Liver (tissue), 9 donors: ENCODE data around the gene IPO9. TPM values are rescaled to one million over a fixed set of nuclear protein-coding genes. Genes with fewer than 3 reads are reported as not detected.

Experiments used
- DNase-seq: peaks from one replicate; pipeline ENCODE4 v3.0.0-alpha.2; 2017; ENCODE audit warnings: low spot score
- H3K27ac ChIP-seq, 2 donors: one replicate each; pipeline ENCODE4 v1.7.0; 2013; ENCODE audit warnings: inconsistent platforms in 2 of 2, low read length in 2 of 2, control low read depth in 1 of 2, low read depth in 1 of 2, mild to moderate bottlenecking in 1 of 2
- H3K27me3 ChIP-seq, 4 donors: one replicate each; pipeline versions ENCODE4 v1.6.1 to v1.7.0; 2013; ENCODE audit warnings: low read length in 3 of 4, inconsistent platforms in 1 of 4, mild to moderate bottlenecking in 1 of 4, moderate library complexity in 1 of 4; ENCODE audit not compliant: control insufficient read depth in 4 of 4, insufficient read depth in 4 of 4
- H3K36me3 ChIP-seq, 4 donors: one replicate each; pipeline versions ENCODE4 v1.6.1 to v1.7.0; 2013; ENCODE audit warnings: low read length in 3 of 4, mild to moderate bottlenecking in 3 of 4, low read depth in 1 of 4, moderate library complexity in 1 of 4; ENCODE audit not compliant: control insufficient read depth in 4 of 4, insufficient read depth in 3 of 4
- H3K4me1 ChIP-seq, 4 donors: one replicate each; pipeline versions ENCODE4 v1.6.1 to v1.7.0; 2013; ENCODE audit warnings: low read length in 3 of 4, mild to moderate bottlenecking in 3 of 4, moderate library complexity in 1 of 4; ENCODE audit not compliant: control insufficient read depth in 4 of 4, insufficient read depth in 4 of 4
- H3K4me3 ChIP-seq, 3 donors: one replicate each; pipeline versions ENCODE4 v1.6.1 to v1.7.0; 2013; ENCODE audit warnings: low read length in 3 of 3, control low read depth in 1 of 3, low read depth in 1 of 3, mild to moderate bottlenecking in 1 of 3
- H3K9ac ChIP-seq, 2 donors: one replicate each; pipeline ENCODE4 v1.7.0; 2013; ENCODE audit warnings: low read length in 2 of 2, mild to moderate bottlenecking in 2 of 2, moderate library complexity in 2 of 2, control low read depth in 1 of 2, low read depth in 1 of 2
- H3K9me3 ChIP-seq, 4 donors: one replicate each; pipeline versions ENCODE4 v1.6.1 to v1.7.0; 2013; ENCODE audit warnings: low read length in 3 of 4; ENCODE audit not compliant: control insufficient read depth in 4 of 4
- EGR1 ChIP-seq, 2 donors: IDR thresholded peaks; 2 replicates each; pipeline ENCODE4 v1.6.1; 2016 to 2018; ENCODE audit warnings: antibody characterized with exemption in 2 of 2, low read depth in 2 of 2
- FOXA2 ChIP-seq: IDR thresholded peaks from 2 replicates; pipeline ENCODE4 v1.6.1; 2016; ENCODE audit warnings: antibody characterized with exemption
- GABPA ChIP-seq, 2 donors: IDR thresholded peaks in 1 of 2; conservative IDR thresholded peaks in 1 of 2; 2 replicates each; pipeline ENCODE4 v1.6.1; 2016; ENCODE audit warnings: antibody characterized with exemption in 2 of 2, mild to moderate bottlenecking in 1 of 2, moderate library complexity in 1 of 2
- HNF4A ChIP-seq, 2 donors: conservative IDR thresholded peaks; 2 replicates each; pipeline ENCODE4 v1.6.1; 2016; ENCODE audit warnings: antibody characterized with exemption in 2 of 2, mild to moderate bottlenecking in 2 of 2
- HNF4G ChIP-seq: IDR thresholded peaks from 2 replicates; pipeline ENCODE4 v1.6.1; 2016; ENCODE audit warnings: antibody characterized with exemption
- JUND ChIP-seq, 2 donors: IDR thresholded peaks; 2 replicates each; pipeline ENCODE4 v1.6.1; 2016; ENCODE audit warnings: antibody characterized with exemption in 2 of 2
- RAD21 ChIP-seq, 2 donors: IDR thresholded peaks; 2 replicates each; pipeline ENCODE4 v1.6.1; 2016; ENCODE audit warnings: antibody characterized with exemption in 2 of 2, mild to moderate bottlenecking in 2 of 2
- SP1 ChIP-seq: IDR thresholded peaks from 2 replicates; pipeline ENCODE4 v1.6.1; 2018; ENCODE audit warnings: antibody characterized with exemption, mild to moderate bottlenecking
- TAF1 ChIP-seq: conservative IDR thresholded peaks from 2 replicates; pipeline ENCODE4 v1.6.1; 2016; ENCODE audit warnings: antibody characterized with exemption, mild to moderate bottlenecking
- YY1 ChIP-seq: IDR thresholded peaks from 2 replicates; pipeline ENCODE4 v1.6.1; 2016; ENCODE audit warnings: antibody characterized with exemption, mild to moderate bottlenecking
- WGBS: extraction: QIAGEN DNeasy Blood & Tissue Kit; methylation state at CpG from one replicate; pipeline ENCODE4 v1.1.7; 2013; 5-methylcytosine and 5-hydroxymethylcytosine counted together
- polyA plus RNA-seq, 2 donors: library from polyadenylated mRNA; stranded (reverse) in 1 of 2; unstranded in 1 of 2; fragments of 200-250 nt in 1 of 2; fragments of >200 nt in 1 of 2; fragmentation: Nextera tagmentation in 1 of 2; extraction: Ambion mirVana in 1 of 2; gene quantifications; one replicate each; pipeline versions ENCODE4 v1.2.1 to v1.2.3, GENCODE V29; 2013 to 2015
- total RNA-seq, 2 donors: library from RNA; depleted of rRNA; stranded (reverse); fragments of >200 nt; gene quantifications; one replicate each; pipeline ENCODE4 v1.2.3, GENCODE V29; 2014
- TF ChIP-seq, protein P1 (sequence below): IDR thresholded peaks from 2 replicates; pipeline ENCODE4 v1.6.1; 2016; ENCODE audit warnings: antibody characterized with exemption
- TF ChIP-seq, protein P2 (sequence below): IDR thresholded peaks from 2 replicates; pipeline ENCODE4 v1.6.1; 2016; ENCODE audit warnings: antibody characterized with exemption
- TF ChIP-seq, protein P3 (sequence below): fragments of 150-350 bp; IDR thresholded peaks from 2 replicates; pipeline ENCODE4 v1.5.1; 2017; ENCODE audit warnings: improper control_type of control experiment, low read depth, low read length; ENCODE audit not compliant: missing input control
- donor health status: healthy.
- donor health status: healthy.
- donor health status: healthy.
- donor health status: healthy.
- donor health status: healthy.

IPO9 gene
- total and polyA plus RNA-seq, 4 donors = 6.6 to 22.1 (median 13.6) TPM

DNA sequence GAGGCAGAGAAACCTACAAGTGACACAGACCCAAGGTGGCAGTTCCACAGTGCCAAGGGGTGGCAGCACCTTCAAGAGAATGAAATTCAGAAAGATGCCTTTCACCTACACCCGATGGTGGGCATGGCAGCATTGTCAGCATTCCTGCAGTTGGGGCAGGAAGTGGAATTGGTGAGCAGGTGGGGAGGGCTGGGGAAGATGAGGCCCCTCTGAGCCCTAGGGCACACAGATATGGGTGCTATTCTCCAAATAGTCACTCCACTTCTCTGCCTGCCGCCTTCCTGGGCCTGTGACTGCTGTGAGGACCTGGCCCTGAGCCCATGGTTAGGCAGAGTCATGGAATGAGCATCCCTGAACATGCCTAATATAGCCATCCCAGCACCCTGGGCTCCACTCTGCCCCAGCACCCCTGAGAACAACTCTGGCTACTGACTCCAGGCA is 68.0 kb downstream of the IPO9 start:
- no peaks in the 10 kb centered on the region for H3K36me3 ChIP-seq
- H3K9me3 ChIP-seq = no peaks in the 10 kb centered on the region
- no peaks in the 10 kb centered on the region for H3K27me3 ChIP-seq
- no peak overlapping the region for H3K27ac ChIP-seq
- DNase-seq = no peak
- TF ChIP-seq, protein P1, sequence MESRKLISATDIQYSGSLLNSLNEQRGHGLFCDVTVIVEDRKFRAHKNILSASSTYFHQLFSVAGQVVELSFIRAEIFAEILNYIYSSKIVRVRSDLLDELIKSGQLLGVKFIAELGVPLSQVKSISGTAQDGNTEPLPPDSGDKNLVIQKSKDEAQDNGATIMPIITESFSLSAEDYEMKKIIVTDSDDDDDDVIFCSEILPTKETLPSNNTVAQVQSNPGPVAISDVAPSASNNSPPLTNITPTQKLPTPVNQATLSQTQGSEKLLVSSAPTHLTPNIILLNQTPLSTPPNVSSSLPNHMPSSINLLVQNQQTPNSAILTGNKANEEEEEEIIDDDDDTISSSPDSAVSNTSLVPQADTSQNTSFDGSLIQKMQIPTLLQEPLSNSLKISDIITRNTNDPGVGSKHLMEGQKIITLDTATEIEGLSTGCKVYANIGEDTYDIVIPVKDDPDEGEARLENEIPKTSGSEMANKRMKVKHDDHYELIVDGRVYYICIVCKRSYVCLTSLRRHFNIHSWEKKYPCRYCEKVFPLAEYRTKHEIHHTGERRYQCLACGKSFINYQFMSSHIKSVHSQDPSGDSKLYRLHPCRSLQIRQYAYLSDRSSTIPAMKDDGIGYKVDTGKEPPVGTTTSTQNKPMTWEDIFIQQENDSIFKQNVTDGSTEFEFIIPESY = no peak
- TF ChIP-seq HNF4G (no peak), RAD21 (IDR thresholded peaks at IDR 0.05) (peak in 1 of 2 donors; percentile 6)
- peaks cover 0 to 7% (median 3%) of the 10 kb centered on the region in 4 donors for H3K4me1 ChIP-seq
- H3K9ac ChIP-seq = no peak overlapping the region
- H3K4me3 ChIP-seq = no peak overlapping the region
- 55% methylated on average over 2 of the region's 2 CpGs for WGBS

DNA sequence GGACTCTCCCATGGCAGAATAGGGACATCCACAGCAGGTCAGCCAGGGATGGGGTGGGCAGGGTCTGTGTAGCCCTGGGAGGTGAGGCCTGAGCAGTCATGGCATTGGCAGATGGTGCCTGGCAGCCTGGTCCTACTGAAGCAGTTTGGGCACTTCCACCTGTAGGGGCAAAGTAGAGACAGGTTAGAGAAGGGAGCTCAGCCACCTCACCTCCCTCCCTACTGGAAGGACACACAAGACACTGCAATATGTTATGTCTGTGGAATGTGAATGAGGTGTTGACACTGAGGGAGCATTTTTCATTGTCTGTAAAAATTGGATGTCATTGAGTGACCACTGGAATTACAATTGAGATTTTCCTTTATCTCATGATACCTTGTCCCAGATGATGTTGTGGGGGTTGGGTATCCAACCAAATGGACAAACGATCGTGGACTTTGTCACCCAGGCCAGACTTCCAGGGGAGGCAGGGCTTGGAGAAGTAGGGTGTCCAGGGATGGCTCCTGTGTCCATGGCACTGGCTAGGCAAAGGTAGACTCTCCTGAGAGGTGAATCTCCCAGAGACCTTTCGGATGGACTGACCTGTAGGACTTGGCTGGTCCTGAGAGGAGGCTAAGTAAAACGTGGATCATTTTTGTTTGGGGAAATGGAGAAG is 69.4 kb downstream of the IPO9 start:
- Histone ChIP-seq H3K4me3 (no peak overlapping the region), H3K9ac (no peak overlapping the region), H3K27me3 (no peaks in the 10 kb centered on the region), H3K4me1 (peaks cover 0 to 7% (median 3%) of the 10 kb centered on the region in 4 donors), H3K27ac (no peak overlapping the region), H3K36me3 (no peaks in the 10 kb centered on the region), H3K9me3 (no peaks in the 10 kb centered on the region)
- TF ChIP-seq JUND (IDR thresholded peaks at IDR 0.05) (no peak), TAF1 (no peak), HNF4G (peak; percentile 49), HNF4A (conservative IDR thresholded peaks at IDR 0.05) (peak; percentile 81 to 88), SP1 (peak; percentile 42), RAD21 (IDR thresholded peaks at IDR 0.05) (no peak)
- TF ChIP-seq, protein P2, sequence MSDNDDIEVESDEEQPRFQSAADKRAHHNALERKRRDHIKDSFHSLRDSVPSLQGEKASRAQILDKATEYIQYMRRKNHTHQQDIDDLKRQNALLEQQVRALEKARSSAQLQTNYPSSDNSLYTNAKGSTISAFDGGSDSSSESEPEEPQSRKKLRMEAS = no peak
- WGBS = 52% methylated on average over 4 of the region's 4 CpGs
- DNase-seq = no peak

DNA sequence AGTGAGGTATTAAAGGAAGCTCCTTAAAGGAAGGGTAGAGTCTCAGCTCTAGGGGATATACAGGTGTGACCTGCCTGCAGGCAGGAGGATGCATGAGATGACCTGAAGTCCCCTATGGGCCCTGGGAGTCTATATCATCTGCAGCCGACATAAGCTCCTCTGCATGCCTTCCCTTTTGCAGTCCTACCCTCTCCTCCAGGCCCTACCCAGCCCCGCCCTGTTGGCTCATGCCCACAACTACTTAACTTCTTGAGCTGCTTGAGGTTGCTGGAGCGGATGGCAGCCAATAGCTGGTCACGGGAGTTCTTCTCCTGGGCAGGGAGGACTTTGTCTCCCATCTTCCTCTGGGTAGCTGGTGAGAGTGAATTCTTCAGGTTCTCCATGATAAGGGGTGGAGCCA is 70.0 kb downstream of the IPO9 start:
- peaks cover 0 to 7% (median 3%) of the 10 kb centered on the region in 4 donors for H3K4me1 ChIP-seq

More for the DNA sequence above, 70.0 kb downstream of the IPO9 start:
- WGBS = 91% methylated on average over 4 of the region's 4 CpGs
- no peak overlapping the region for H3K9ac ChIP-seq
- H3K27ac ChIP-seq = no peak overlapping the region
- DNase-seq = no peak
- no peaks in the 10 kb centered on the region for H3K9me3 ChIP-seq
- H3K27me3 ChIP-seq = no peaks in the 10 kb centered on the region
- no peak for TF ChIP-seq FOXA2
- TF ChIP-seq GABPA (IDR thresholded peaks at IDR 0.05 in 1 of 2, conservative IDR thresholded peaks at IDR 0.05 in 1 of 2) = no peak
- TF ChIP-seq RAD21 (IDR thresholded peaks at IDR 0.05) = no peak
- no peak for TF ChIP-seq YY1
- TF ChIP-seq, protein P1 = no peak
- no peak for TF ChIP-seq EGR1 (IDR thresholded peaks at IDR 0.05; ENCODE audit: low read depth in 2 of 2)
- TF ChIP-seq, protein P3, sequence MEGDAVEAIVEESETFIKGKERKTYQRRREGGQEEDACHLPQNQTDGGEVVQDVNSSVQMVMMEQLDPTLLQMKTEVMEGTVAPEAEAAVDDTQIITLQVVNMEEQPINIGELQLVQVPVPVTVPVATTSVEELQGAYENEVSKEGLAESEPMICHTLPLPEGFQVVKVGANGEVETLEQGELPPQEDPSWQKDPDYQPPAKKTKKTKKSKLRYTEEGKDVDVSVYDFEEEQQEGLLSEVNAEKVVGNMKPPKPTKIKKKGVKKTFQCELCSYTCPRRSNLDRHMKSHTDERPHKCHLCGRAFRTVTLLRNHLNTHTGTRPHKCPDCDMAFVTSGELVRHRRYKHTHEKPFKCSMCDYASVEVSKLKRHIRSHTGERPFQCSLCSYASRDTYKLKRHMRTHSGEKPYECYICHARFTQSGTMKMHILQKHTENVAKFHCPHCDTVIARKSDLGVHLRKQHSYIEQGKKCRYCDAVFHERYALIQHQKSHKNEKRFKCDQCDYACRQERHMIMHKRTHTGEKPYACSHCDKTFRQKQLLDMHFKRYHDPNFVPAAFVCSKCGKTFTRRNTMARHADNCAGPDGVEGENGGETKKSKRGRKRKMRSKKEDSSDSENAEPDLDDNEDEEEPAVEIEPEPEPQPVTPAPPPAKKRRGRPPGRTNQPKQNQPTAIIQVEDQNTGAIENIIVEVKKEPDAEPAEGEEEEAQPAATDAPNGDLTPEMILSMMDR = no peak
- TF ChIP-seq TAF1 = no peak
- no peak for TF ChIP-seq HNF4G
- TF ChIP-seq JUND (IDR thresholded peaks at IDR 0.05) = no peak
- no peaks in the 10 kb centered on the region for H3K36me3 ChIP-seq
- no peak overlapping the region for H3K4me3 ChIP-seq
